K562 (cell line): ENCODE measurements around the gene SORBS2. TPM values are rescaled to one million over a fixed set of nuclear protein-coding genes. Genes with fewer than 3 reads are reported as not detected.

ENCODE experiments used
- ATAC-seq: fragments of 200-7000 bp; cut with Tn5 transposase; 3 replicates; pipeline ENCODE4 v1.9.1; 2020; ENCODE audit warnings: moderate library complexity
- BruUV-seq: library from RNA; stranded (reverse); fragments of 400-500 nt; replicated peaks from 2 replicates; lab custom pipeline; 2021; lab: Mats Ljungman, UMichigan
- CTCF ChIA-PET: fragments of 300-600 bp; formaldehyde crosslinking; extraction: SDS; loops from one replicate; lab custom pipeline; 2021; ENCODE audit warnings: low intra/inter-chr PET ratio; lab: Yijun Ruan, JAX
- POLR2A ChIA-PET: fragments of 300-600, 350-650 bp; sonication (Branson Sonifier 250); formaldehyde crosslinking; extraction: SDS; loops from one replicate; lab custom pipeline; 2021; ENCODE audit warnings: antibody characterized with exemption, inconsistent platforms; lab: Yijun Ruan, JAX
- DNase-seq, 4 experiments: peaks; one replicate each; pipeline versions ENCODE4 v3.0.0 to v3.0.0-alpha.2; 2011 to 2018; ENCODE audit warnings: low spot score in 3 of 4, mixed read lengths in 3 of 4; ENCODE audit errors: extremely low read depth in 1 of 4
- FAIRE-seq: peaks from 2 replicates; lab custom pipeline; 2011; peaks lifted over from hg19 to GRCh38; lab: Jason Lieb, UNC
- H2AFZ ChIP-seq: 2 replicates; pipeline ENCODE4 v1.6.0; 2011; ENCODE audit warnings: low read depth, low read length, control low read depth, inconsistent platforms
- H3K27ac ChIP-seq: fragments of 200-600 bp; 3 replicates; pipeline ENCODE4 v1.8.0; 2011; ENCODE audit warnings: low read depth, mild to moderate bottlenecking, control low read depth, inconsistent platforms, low read length, moderate library complexity, mixed read lengths; ENCODE audit errors: extremely low read depth
- H3K27me3 ChIP-seq, 2 experiments: fragments of 300-600 bp in 1 of 2; 2 replicates in 1 of 2; 3 replicates in 1 of 2; pipeline versions ENCODE4 v1.6.0 to v1.8.0; 2011; ENCODE audit warnings: inconsistent platforms in 2 of 2, low read length in 2 of 2, mild to moderate bottlenecking in 1 of 2, mixed read lengths in 1 of 2, moderate library complexity in 1 of 2; ENCODE audit not compliant: control insufficient read depth in 2 of 2, insufficient read depth in 2 of 2
- H3K36me3 ChIP-seq: fragments of 300-600 bp; 3 replicates; pipeline ENCODE4 v1.8.0; 2011; ENCODE audit warnings: mild to moderate bottlenecking, low read length, inconsistent platforms; ENCODE audit not compliant: control insufficient read depth, insufficient read depth
- H3K4me1 ChIP-seq, 2 experiments: fragments of 200-600 bp in 1 of 2; replicated peaks in 1 of 2; 2 replicates in 1 of 2; 3 replicates in 1 of 2; pipeline versions ENCODE4 v1.5.1 to v1.8.0; 2011; ENCODE audit warnings: inconsistent platforms in 2 of 2, low read length in 2 of 2, mild to moderate bottlenecking in 1 of 2, mixed read lengths in 1 of 2, moderate library complexity in 1 of 2; ENCODE audit not compliant: control insufficient read depth in 2 of 2, insufficient read depth in 2 of 2
- H3K4me2 ChIP-seq: 2 replicates; pipeline ENCODE4 v1.6.1; 2011; ENCODE audit warnings: low read length, control low read depth, inconsistent platforms, mixed read lengths; ENCODE audit not compliant: insufficient read depth
- H3K4me3 ChIP-seq: fragments of 200-600 bp; sonication (generic), shearing (Covaris generic); 2 replicates; pipeline ENCODE4 v1.5.1; 2016; ENCODE audit warnings: control low read depth, inconsistent platforms
- H3K79me2 ChIP-seq: fragments of 200-600 bp; 3 replicates; pipeline ENCODE4 v1.8.0; 2011; ENCODE audit warnings: low read length, inconsistent platforms; ENCODE audit not compliant: control insufficient read depth, insufficient read depth
- H3K9ac ChIP-seq, 2 experiments: 2 replicates each; pipeline versions ENCODE4 v1.6.0 to v1.6.1; 2011; ENCODE audit warnings: low read depth in 2 of 2, low read length in 2 of 2, control low read depth in 1 of 2, inconsistent platforms in 1 of 2, mild to moderate bottlenecking in 1 of 2, mixed read lengths in 1 of 2; ENCODE audit not compliant: insufficient read depth in 1 of 2
- H3K9me1 ChIP-seq: one replicate; pipeline ENCODE4 v1.6.0; 2011; ENCODE audit warnings: inconsistent platforms, mild to moderate bottlenecking, low read length, moderate library complexity; ENCODE audit not compliant: control insufficient read depth, insufficient read depth
- H3K9me3 ChIP-seq: replicated peaks from 2 replicates; pipeline ENCODE4 v1.5.1; 2011; ENCODE audit warnings: low read depth, low read length, inconsistent platforms; ENCODE audit not compliant: control insufficient read depth, insufficient read depth
- H4K20me1 ChIP-seq: replicated peaks from 2 replicates; pipeline ENCODE4 v1.6.1; 2011; ENCODE audit warnings: low read length, inconsistent platforms, mixed read lengths; ENCODE audit not compliant: control insufficient read depth, insufficient read depth
- CEBPB ChIP-seq: fragments of 450-650 bp; IDR thresholded peaks from 2 replicates; pipeline ENCODE4 v1.6.1; 2016; ENCODE audit warnings: missing genetic modification characterization, missing compliant biosample characterization
- DLX4 ChIP-seq: fragments of 250-450 bp; sonication (Bioruptor Pico); IDR thresholded peaks from 2 replicates; pipeline ENCODE4 v1.6.1; 2021; ENCODE audit warnings: mild to moderate bottlenecking
- GATA2 ChIP-seq: sonication (generic); formaldehyde crosslinking; IDR thresholded peaks from 2 replicates; pipeline ENCODE4 v1.4.0; 2020; ENCODE audit warnings: mild to moderate bottlenecking, missing genetic modification reagents
- KLF10 ChIP-seq: fragments of 250-450 bp; sonication (Bioruptor Pico); IDR thresholded peaks from 2 replicates; pipeline ENCODE4 v1.6.1; 2021; ENCODE audit warnings: matching md5 sums
- MIER1 ChIP-seq: fragments of 450-650 bp; IDR thresholded peaks from 2 replicates; pipeline ENCODE4 v1.6.1; 2016; ENCODE audit warnings: antibody characterized with exemption, mild to moderate bottlenecking, low read depth
- MLX ChIP-seq, 2 experiments: fragments of 450-650 bp in 1 of 2; sonication (generic) in 1 of 2; formaldehyde crosslinking; conservative IDR thresholded peaks; 2 replicates each; pipeline versions ENCODE4 v1.4.0 to v1.8.1; 2020 to 2022; ENCODE audit warnings: mild to moderate bottlenecking in 1 of 2, missing genetic modification reagents in 1 of 2
- NFXL1 ChIP-seq: fragments of 450-650 bp; formaldehyde crosslinking; IDR thresholded peaks from 2 replicates; pipeline ENCODE4 v1.4.0; 2021; ENCODE audit warnings: mild to moderate bottlenecking
- NUFIP1 ChIP-seq: fragments of 450-650 bp; IDR thresholded peaks from 2 replicates; pipeline ENCODE4 v1.6.1; 2018; ENCODE audit not compliant: partially characterized antibody
- POU5F1 ChIP-seq: fragments of 150-350 bp; IDR thresholded peaks from 2 replicates; pipeline ENCODE4 v1.6.1; 2014; ENCODE audit warnings: borderline replicate concordance, low read length, low read depth, mild to moderate bottlenecking; ENCODE audit not compliant: partially characterized antibody
- PRDM10 ChIP-seq: fragments of 450-650 bp; IDR thresholded peaks from 2 replicates; pipeline ENCODE4 v1.6.1; 2018; ENCODE audit not compliant: partially characterized antibody
- ZFP36 ChIP-seq: fragments of 150-350 bp; IDR thresholded peaks from 2 replicates; pipeline ENCODE4 v1.6.1; 2018; ENCODE audit warnings: low read length, low read depth; ENCODE audit not compliant: partially characterized antibody
- ZKSCAN1 ChIP-seq: fragments of 150-350 bp; IDR thresholded peaks from 2 replicates; pipeline ENCODE4 v1.6.1; 2016; ENCODE audit warnings: low read depth, low read length
- ZKSCAN3 ChIP-seq: fragments of 250-450 bp; sonication (Bioruptor Pico); IDR thresholded peaks from 2 replicates; pipeline ENCODE4 v1.4.0; 2020
- ZNF668 ChIP-seq: fragments of 250-450 bp; sonication (Bioruptor Pico); IDR thresholded peaks from 2 replicates; pipeline ENCODE4 v1.8.0; 2022; ENCODE audit warnings: mild to moderate bottlenecking, inconsistent platforms
- WGBS: fragments of 100-300 bp; shearing (Covaris generic); methylation state at CpG from one replicate; pipeline ENCODE4 v1.1.6; 2016; ENCODE audit warnings: low coverage, mixed read lengths; ENCODE audit not compliant: insufficient coverage; ENCODE audit errors: missing lambda C conversion rate; 5-methylcytosine and 5-hydroxymethylcytosine counted together
- in situ Hi-C: fragments of 300-500 bp; cut with MboI; formaldehyde crosslinking; loops from 4 replicates; pipeline ENCODE4 v1.15.0; 2018; ENCODE audit warnings: inconsistent platforms, mixed read lengths
- intact Hi-C: fragments of 100-400 bp; cut with micrococcal nuclease; formaldehyde crosslinking; loops from 2 replicates; pipeline ENCODE4 v1.14.2; 2022
- polyA plus RNA-seq, 8 experiments: library from polyadenylated mRNA; depleted of rRNA in 4 of 8; stranded (reverse) in 5 of 8; unstranded in 3 of 8; fragments of >200 nt; fragmentation: Nextera tagmentation in 2 of 8; fragmentation: Illumina TruSeq in 1 of 8; extraction: Ambion mirVana in 2 of 8; extraction: Trizol in 1 of 8; gene quantifications; 2 replicates each; pipeline versions ENCODE4 v1.2.1 to v1.2.3, GENCODE V29; 2011 to 2014; ENCODE audit warnings: inconsistent platforms in 1 of 8, missing spikeins in 1 of 8
- total RNA-seq, 7 experiments: library from RNA; depleted of rRNA in 6 of 7; stranded (reverse); fragments of >200 nt in 6 of 7; fragmentation: Illumina TruSeq in 2 of 7; extraction: Trizol in 2 of 7; gene quantifications; 2 replicates each; pipeline versions ENCODE4 v1.2.1 to v1.2.3, GENCODE V29; 2011 to 2021; ENCODE audit warnings: low replicate concordance in 1 of 7

SORBS2 gene
- total and polyA plus RNA-seq, 9 of the 15 experiments (the other 6 are each of a cell fraction or from before 2014, with no cell fraction given), result 0.29 TPM; not detected in 8

- no peaks in the 10 kb centered on the region for H3K79me2 ChIP-seq
- H3K9me3 ChIP-seq, result no peaks in the 10 kb centered on the region
- H3K9ac ChIP-seq, result no peak overlapping the region
- intact Hi-C loops (no loop called here), in situ Hi-C loops (no loop called here)
- BruUV-seq, result no TSS peak
- TF ChIP-seq CEBPB (tag), result no peak
- no peak for TF ChIP-seq ZKSCAN3
- no peak for TF ChIP-seq MIER1
- no peak for TF ChIP-seq GATA2 (CRISPR knock-in tag)
- TF ChIP-seq NUFIP1, result no peak
- TF ChIP-seq NFXL1 (CRISPR knock-in tag), result no peak
- no peak for TF ChIP-seq MLX (CRISPR knock-in tag; conservative IDR thresholded peaks at IDR 0.05)
- no peak for TF ChIP-seq ZFP36
- TF ChIP-seq DLX4, result no peak
- TF ChIP-seq PRDM10, result no peak
- TF ChIP-seq ZKSCAN1, result no peak
- no peak for TF ChIP-seq POU5F1
- TF ChIP-seq KLF10 (CRISPR knock-in tag), result no peak
- no peak for TF ChIP-seq ZNF668
- ChIA-PET CTCF (no interaction called here), POLR2A (no interaction called here)
- no peaks in the 10 kb centered on the region for H4K20me1 ChIP-seq
- H3K4me2 ChIP-seq, result no peak overlapping the region
- DNase-seq (no peak), ATAC-seq (no peak), FAIRE-seq (no peak)
- H2AFZ ChIP-seq, result no peak overlapping the region
- H3K27ac ChIP-seq, result no peak overlapping the region
- peaks cover 17 to 30% of the 10 kb centered on the region in 2 experiments; a peak in 3 of 5 replicates for H3K27me3 ChIP-seq
- H3K4me1 ChIP-seq, result no peaks in the 10 kb centered on the region
- H3K36me3 ChIP-seq, result no peaks in the 10 kb centered on the region
- no peak overlapping the region for H3K4me3 ChIP-seq
- no peaks in the 10 kb centered on the region for H3K9me1 ChIP-seq
- WGBS, result 0% methylated on average over 1 of the region's 1 CpG
These were observed 2.9 kb downstream of the SORBS2 start for GRCh38 chr4:185809121-185809520.
